Stimulated activated CD4-positive, alpha-beta T cell treated with anti-CD3 and anti-CD28 coated beads, Interleukin-2, amount 100 ng/mL, for 24 hours (primary cell): ENCODE results near the gene SUN3.

ENCODE experiments used
- DNase-seq, 2 donors: peaks; one replicate each; pipeline ENCODE4 v3.0.0-alpha.2; 2020

SUN3 gene, protein sequence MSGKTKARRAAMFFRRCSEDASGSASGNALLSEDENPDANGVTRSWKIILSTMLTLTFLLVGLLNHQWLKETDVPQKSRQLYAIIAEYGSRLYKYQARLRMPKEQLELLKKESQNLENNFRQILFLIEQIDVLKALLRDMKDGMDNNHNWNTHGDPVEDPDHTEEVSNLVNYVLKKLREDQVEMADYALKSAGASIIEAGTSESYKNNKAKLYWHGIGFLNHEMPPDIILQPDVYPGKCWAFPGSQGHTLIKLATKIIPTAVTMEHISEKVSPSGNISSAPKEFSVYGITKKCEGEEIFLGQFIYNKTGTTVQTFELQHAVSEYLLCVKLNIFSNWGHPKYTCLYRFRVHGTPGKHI

DNA sequence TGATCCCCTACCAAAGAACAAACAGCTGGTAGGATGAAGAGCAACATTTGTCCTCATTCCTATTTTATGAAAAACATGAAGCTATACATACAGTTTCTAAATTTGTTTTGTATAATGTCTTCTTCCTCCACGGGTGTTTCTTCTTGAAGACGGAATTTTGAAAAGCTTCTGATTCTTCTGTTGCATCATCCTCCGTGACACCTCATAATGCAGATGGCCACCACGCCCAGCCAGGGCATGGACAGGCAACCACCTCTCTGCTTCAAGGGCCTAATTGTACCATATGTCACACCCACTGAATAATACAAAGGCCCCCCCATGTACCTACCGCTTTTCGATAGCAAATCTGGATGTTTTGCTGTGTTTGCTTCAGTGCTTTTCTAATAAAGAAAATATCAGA, at the start of gene SUN3:
SUN3 (minus strand) TSS at position 170 of the 400 bp plus-strand sequence; CDS start at position 1, 169 bp downstream.
- DNase-seq: no peak

DNA sequence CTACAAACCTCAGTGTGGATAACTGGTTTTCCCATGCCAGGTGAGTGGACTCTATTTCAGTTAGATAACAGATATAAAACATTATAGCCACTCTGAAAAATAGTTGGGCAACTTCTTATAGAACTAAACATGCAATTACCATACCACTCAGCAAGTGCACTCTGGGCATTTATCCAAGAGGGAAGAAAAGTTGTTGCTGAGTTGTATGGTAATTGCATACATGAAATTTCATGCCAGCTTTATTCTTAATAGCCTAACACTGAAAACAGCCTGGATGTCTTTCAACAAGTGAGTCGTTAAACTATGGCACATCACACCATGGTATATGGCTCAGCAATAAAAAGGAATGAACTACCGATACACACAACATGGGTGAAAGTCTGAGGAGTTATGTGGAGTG, 49.6 kb upstream of the SUN3 start:
- no peak for DNase-seq

DNA sequence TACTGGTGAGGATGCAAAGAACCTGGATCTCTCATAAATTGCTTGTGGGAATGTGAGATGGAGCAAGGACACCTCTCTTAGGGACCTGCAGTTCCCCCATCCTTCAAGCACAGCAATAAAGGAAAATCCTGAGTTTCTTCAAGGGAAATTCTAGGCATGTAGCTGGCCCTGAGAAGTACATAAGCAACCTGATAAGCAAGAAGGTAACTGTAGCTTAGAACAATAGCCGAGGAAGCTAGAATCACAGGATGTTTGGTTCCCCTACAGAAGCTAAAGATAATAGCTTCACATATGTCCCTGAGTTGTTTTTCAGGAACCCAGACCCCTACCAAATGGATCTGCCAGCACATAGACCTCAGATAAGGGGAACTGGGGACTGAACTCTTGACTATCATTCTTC, 48.5 kb upstream of the SUN3 start:
- no peak for DNase-seq

DNA sequence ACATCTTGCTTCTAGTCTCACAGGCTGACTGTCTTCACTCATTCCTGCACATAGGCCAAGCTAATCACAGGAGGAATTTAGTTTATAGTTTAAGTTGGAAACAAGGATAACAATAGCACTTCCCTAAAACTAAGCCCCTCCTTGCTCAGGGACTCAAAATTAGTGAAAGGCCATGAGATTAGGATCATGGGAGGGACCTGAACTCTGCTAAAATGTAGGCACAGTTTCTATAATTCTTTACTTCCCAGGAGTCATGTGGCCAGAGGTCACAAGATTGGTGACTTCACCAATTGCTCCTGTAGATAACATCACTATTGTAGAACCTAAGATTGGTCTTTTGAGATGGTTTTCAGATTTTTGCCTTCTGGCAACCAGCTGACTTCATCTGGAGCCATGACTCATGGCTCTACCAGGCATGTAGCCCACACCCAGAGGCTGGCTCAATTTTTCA, 45.3 kb upstream of the SUN3 start:
- no peak for DNase-seq

DNA sequence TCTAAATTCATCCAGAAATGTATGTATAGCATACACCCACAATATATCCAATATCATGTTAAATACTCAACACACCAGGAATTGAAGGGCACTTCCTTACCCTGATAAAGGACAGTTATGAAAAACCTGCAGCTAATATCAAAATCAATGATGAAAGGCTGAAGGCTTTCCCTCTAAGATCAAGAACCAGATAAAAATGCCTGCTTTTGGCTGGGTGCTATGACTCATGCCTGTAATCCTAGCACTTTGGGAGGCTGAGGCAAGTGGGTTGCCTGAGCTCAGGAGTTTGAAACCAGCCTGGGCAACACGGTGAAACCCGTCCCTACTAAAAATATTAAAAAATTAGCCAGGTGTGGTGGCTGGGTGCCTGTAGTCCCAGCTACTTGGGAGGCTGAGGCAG, 38.6 kb upstream of the SUN3 start:
- DNase-seq: no peak

DNA sequence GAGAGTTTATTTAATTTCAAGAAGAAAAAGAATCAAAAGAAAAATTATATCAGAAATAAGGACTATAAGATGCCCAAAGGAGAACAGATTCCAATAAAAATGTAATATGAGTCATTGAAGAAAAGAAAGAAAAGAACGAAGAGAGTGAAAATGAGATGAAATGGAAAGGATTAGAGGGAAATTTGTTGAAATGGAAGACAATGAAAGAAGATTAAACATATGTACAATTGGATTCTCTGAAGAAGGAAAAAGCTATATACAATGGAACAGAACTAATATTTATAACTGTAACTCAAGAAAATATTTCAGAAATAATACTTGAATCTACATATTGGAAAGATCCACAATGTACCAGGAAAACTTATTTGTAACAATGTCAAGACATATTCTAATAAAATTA, 35.1 kb upstream of the SUN3 start:
- no peak for DNase-seq

DNA sequence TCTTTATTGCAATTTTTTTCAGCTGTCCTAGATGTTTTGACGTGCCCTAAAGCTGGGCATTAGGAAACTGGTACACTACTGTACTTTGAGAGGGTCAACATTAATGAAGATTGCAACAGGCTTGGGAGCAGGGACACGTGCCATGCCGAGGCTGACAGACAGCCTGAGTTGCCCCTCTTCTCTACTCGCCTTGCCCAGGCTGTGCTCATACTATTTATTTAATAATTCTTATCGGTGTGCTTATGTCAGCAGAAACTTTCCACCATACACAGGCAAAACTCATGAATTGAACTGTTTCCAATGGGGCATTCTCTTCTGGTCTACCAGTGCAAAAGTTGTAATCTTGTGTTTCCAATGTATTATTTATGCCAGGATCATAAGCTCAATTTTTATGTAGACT, 30.8 kb upstream of the SUN3 start:
- no peak for DNase-seq

DNA sequence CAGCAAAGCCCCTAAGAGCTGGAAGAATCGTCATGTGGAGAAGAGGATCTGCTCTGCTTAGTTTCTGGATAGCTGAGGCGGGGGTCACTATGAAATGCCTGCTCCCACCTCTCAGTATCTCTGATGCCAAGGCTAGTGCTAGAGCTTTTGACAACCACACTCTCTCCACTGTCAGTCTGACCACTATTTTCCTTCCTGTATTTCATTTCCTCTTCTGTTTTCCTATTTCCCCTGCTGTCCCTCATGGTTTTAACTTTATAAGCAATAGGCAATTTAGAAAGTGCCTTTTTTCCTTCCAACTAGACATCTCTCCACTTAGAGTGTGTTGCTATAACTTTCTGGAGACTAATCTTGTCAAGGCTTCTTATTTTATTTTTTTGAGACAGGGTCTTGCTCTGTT, 30.1 kb upstream of the SUN3 start:
- no peak for DNase-seq

DNA sequence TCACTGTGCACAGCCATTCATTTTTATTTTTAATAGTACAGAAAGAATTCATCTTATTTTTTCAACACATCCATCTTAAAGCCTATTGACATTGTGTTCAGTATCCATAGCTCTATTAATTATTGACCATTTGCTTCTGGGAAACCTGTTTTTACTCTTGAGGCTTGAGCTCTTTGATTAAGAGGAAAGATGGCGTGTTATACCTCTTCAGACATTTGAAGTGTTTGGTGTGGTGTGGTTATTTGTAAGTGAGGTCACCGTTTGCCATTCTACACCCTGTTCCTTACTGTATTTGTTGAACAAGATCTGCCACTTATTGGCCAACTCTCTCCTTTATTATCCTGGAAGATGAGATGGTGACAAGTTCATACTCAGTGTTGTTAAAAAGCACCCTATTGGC, 24.8 kb upstream of the SUN3 start:
- DNase-seq: no peak

DNA sequence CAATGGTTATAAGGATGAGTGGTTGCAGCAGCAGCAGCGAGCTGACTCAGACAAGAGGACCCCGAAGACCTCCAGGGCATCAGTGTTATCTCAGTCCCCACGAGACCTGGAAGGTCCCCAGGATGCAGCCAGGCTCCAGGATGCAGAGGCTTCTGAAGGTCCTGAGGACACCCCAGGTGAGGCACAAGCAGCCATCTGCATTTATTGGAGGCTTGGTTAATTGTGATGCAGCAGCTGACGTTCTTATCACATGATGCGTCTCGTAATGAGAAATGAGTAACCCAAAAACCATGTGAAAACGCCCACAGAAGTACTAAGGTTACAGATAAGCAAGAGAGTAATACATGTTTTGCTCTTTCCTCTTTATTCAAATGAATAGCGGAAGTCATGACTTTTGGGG, 23.8 kb upstream of the SUN3 start:
- no peak for DNase-seq

DNA sequence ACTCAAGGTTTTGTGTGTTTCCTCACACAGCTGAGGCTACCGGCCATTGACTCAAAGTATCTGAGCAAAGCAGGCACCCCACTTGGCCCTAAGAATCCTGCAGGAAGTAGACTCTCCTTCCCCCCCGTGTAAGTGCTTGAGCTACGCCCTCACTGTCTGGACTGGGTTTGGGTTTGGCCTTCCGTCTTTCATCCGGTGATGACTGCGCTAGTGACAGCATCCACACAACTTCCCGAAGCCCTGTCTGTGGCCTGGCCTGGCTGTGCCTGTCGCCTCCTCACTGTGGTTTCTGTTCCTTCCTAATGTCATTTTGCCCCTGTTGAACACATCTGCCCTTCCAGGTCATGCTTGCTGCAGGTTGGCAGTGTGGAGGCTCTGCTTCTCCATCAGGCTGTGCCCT, 20.9 kb upstream of the SUN3 start:
- no peak for DNase-seq

DNA sequence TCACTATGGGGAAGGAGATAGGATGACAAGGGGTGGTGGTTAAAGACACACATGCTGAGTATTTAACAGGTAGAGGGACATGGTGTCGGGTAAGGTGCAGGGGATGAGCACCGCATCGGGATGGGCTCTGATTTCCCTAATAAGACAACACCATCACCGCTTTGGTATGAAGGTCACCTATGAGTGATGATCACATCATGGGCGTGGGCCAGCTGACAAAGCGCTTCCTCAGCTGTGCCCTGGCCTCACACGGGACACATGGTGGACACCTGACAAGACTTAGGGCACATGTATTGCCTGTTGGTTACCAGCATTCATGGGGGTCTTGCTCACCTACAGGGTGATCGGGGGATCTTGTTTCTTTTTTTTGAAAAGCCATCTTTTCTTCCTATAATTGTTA, 19.2 kb upstream of the SUN3 start:
- no peak for DNase-seq

DNA sequence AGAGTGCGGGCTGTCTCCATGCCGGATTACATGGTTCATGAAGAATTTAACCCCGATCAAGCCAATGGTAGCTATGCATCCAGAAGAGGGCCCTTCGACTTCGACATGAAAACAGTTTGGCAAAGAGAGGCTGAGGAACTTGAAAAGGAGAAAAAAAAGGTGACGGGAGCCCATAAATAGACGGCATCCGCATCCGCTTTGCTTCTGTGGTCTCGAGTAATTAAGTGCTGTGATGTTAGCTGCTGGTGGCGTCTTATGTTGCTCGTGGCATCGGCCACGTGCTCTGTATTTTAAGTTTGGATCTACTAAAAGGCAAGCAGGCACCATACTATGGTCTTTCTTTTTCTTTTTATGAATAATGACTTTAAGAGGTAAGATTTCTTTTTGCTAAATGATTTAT, 17.6 kb upstream of the SUN3 start:
- no peak for DNase-seq

DNA sequence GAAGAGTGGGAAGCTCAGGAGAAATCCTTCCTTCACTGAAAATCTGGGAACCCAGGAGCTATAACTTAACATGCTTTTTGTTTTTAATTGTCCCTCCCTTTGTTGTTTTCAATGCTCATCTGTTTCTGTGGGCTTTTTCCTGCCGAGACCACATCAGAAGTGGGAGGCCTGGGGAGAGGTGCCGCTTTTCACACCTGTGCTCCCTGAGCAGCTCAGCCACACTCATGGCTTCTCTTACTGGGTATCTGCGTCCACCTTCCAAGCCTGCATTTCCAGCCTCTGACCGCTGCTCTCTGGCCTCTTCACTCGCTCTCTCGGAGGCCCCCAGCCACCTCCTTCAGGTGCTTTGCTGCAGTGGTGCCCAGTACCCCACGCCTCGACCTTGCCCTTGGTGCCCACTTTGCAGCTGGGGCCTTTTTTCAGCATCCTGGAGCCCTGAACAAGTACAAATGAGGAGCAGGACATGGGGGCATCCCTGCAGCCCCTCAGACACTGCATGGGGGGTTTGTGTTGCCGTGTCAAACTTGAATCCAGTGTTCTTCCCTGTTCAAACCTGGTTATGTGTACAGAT, 16.4 kb upstream of the SUN3 start:
- no peak for DNase-seq

DNA sequence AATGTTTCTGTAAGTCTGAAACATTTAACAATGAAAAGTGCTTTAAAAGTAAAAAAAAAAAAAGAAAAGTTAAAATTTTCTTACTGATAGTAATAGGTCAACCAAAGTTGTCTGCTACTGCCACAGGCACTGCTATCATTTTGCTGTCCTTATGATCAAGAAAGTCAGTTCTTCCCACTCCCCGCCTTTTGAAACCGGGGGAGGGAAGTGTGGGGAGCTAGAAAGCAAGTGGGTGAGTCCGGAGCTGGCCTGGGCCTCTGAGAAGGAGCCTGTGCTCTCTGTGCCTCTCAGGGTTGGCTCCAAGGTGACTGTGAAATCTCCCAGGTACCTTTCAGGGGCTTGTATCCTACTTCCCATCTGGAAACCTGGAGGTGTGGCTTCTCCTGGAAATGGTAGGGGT, 13.7 kb upstream of the SUN3 start:
- DNase-seq: no peak

DNA sequence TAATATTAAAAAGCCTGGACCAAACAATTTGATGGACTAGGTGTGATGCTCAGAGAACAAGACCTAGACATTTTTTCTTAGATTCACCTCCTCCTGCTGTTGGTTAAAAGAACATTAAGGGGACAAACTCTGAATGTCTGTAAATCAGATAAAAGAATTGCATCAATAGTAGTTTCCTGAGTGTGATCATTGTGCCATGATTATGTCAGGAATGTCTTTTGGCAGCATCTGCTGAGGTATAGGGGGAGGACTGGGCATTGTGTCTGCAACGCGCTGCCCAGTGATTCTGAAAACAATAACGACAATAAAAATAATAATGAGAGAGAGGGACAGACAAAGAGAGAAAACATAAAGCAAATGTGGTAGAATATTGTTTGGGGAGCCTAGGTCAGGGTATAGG, 13.3 kb upstream of the SUN3 start:
- DNase-seq: no peak

DNA sequence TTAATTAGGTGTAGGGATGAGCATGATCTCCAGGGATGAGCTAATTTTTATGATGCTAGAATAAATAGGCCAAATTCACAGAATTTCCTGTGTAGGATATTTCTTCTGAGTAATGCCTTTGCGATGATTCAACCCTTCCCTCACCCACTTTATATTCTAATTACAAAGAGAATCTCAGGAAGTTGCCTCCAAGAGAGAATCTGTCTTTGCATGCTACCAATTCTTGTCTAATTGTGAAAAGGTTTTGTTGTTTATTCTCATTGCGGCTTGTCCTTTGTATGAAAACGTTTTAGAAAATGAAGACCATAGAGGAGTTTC, 12.7 kb upstream of the SUN3 start:
- DNase-seq: no peak

DNA sequence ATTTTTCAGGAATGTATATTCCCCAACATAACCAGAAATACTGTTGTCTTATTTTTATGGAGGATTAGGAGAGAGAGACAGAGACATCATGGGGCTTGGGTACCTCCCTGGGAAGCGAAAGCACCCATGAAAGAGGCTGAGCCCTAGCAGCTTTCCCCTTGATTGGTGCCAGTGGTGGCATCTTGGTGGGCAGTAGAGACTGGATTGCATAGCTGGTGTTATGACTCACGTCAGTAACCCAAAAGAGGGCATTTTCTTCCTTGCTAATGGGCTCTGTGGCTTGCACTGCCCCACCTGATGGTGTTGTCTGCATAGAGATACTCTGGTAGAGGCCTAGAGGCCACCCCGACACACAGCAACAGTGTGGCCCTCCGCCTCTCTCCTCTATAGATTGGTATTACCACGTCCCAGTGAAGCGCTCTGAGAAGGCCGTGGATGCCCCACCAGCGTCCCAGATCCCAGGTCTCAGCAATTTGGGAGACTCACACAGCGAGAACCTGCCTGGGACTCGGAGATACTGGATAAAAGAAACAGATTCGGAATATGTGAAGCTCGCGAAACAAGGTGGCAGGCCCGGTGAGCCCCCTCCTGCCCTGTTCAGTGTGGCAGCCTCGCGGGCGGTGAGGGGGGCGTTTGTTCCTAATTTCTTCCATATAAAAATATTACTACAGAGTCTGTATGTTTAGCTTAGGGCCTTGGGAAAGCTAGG, 12.2 kb upstream of the SUN3 start:
- DNase-seq: no peak

DNA sequence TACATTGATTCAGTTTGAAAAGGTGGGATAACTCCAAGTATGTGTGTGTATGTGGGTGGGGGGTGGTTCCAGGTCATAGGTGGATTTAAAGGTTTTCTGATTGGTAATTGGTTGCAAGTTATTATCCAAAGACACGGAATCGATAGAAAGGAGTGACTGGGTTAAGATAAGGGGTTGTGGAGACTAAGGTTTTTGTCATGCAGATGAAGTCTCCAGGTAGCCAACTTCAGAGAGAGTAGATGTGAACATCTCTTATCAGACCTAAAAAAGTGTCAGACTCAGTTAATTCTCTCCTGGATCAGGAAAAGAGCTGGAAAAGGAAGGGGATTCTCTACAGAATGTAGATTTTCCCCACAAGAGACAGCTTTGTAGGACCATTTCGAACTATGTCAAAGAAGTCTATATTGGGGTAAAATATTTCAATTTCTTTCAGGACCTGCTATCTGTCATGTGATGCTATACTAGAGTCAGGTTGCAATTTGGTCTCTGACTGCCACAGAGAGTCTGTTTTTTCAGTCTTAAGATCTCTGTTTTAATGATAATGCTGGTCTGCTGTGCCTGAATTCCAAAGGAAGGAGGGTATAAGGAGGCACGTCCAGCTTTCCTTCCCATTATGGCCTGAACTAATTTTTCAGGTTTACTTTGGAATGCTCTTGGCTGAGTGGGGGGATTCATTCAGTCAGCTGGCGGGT, 10.1 kb upstream of the SUN3 start:
- DNase-seq: no peak

DNA sequence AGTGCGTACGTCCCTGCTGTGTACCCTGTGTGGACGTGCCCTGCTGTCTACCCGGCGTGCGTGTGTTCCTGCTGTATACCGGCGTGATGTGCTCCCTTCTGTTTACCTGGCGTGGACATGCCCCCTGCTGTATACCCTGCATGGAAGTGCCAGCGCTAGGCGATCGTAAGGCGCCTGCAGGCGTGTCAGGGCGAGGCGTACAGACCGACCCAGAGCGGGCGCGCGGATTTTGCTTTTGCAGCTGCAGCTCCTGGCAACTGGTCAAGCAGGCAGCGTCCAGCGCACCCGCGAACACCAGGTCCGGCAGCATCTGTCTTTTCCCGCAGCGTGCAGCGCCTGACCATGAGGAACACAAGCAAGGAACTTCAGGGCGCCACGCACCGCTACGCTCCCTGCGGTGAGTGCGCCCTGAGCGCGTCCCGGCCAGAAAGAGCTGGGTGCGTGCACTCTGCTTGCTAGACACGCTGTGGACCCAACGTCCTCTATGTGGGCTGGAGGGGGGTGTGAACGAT, 7.1 kb upstream of the SUN3 start:
- no peak for DNase-seq

DNA sequence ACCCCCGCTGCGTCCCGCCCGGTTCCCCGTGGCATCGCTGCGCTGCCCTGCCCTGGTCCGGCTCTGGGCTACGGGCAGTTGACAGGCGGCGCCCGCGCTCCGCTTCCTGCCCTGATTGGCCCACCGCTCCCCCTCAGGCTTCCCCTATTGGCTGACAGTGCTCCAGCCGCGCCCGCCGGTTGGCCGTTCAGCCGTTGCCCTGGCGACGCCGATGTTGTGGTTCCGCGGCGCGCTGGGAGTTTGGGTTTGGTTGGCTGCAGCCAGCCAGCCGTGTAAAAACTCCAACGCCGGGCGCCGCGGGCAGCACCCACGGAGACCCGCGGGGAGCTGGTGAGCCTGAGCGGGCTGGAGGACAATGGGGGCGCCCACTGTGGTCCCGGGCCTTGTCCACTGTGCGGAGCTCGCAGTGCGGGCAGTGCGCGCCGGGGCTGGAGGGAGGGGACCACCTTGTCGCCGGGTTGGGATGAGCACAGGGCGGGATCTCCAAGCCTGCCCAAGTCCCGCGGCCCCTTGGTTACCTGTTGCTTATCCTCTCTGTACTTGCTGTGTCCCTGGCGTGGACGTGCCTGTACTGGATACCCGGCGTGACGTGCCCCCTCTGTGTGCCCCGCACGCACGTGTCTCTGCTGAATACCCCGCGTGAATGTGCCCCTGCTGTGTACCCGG, 6.5 kb upstream of the SUN3 start, which contains the start of gene C7orf57:
C7orf57 (plus strand) TSS at position 243 of the 666 bp plus-strand sequence. CDS start 766 bp downstream, outside the sequence.
- peak; percentile 89 for DNase-seq

DNA sequence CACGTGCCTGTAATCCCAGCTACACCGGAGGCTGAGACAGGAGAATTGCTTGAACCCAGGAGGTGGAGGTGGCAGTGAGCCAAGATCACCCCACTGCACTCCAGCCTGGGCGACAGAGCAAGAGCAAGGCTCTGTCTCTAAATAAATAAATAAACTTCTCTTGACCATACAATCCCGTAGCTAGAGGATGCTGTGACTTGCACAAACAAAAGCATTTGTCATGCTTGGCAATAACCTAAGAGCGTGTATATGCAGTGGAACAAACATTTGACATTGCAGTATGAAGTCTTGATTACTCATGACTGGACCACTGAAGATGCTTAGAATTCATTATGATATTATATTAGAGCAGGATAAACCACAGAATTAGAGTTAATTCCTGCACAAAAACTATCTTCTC, 5.0 kb upstream of the SUN3 start:
- DNase-seq: no peak

DNA sequence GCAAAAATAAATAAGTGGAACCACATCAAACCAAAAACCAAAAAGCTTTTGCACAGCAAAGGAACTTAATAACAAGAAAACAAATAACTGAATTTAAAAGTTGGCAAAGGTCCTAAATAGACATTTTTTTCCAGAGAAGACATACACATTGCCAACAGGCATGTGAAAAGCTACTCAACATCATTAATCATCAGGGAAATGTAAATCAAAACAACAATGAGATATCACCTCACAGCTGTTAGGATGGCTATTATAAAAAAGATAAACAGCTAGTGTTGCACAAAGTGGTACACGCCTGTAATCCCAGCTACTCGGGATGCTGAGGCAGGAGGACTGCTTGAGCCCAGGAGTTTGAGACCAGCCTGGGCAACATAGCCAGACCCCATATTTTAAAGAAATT, 2.2 kb upstream of the SUN3 start:
- no peak for DNase-seq
